Brain microvascular endothelial cell (primary cell): ENCODE measurements around the gene COX4I1.

Source experiments
- DNase-seq: peaks from one replicate; pipeline ENCODE4 v3.0.0-alpha.2; 2020
- H3K27ac ChIP-seq: fragments of 250-450 bp; sonication (Bioruptor Pico); 2 replicates; pipeline ENCODE4 v1.5.1; 2020; ENCODE audit warnings: mild to moderate bottlenecking, moderate library complexity
- H3K27me3 ChIP-seq: fragments of 250-450 bp; sonication (Bioruptor Pico); replicated peaks from 2 replicates; pipeline ENCODE4 v1.5.1; 2020; ENCODE audit warnings: mild to moderate bottlenecking
- H3K36me3 ChIP-seq: fragments of 250-450 bp; sonication (Bioruptor Pico); replicated peaks from 2 replicates; pipeline ENCODE4 v1.5.1; 2020; ENCODE audit warnings: mild to moderate bottlenecking
- H3K4me3 ChIP-seq: 2 replicates; pipeline ENCODE4 v1.5.1; 2011; ENCODE audit warnings: low read depth, mild to moderate bottlenecking, control low read depth, low read length, moderate library complexity
- in situ Hi-C: cut with HindIII; loops from 2 replicates; pipeline ENCODE4 v1.10.0; 2017; ENCODE audit warnings: low sequenced_read_pairs, low pct_ligation_motif_present
- TF ChIP-seq, protein P1 (sequence below): IDR thresholded peaks from 2 replicates; pipeline ENCODE4 v1.5.1; 2011; ENCODE audit warnings: low read depth, mild to moderate bottlenecking, moderate library complexity, low read length, control low read depth, inconsistent platforms; ENCODE audit errors: missing control alignments

COX4I1 gene

DNA sequence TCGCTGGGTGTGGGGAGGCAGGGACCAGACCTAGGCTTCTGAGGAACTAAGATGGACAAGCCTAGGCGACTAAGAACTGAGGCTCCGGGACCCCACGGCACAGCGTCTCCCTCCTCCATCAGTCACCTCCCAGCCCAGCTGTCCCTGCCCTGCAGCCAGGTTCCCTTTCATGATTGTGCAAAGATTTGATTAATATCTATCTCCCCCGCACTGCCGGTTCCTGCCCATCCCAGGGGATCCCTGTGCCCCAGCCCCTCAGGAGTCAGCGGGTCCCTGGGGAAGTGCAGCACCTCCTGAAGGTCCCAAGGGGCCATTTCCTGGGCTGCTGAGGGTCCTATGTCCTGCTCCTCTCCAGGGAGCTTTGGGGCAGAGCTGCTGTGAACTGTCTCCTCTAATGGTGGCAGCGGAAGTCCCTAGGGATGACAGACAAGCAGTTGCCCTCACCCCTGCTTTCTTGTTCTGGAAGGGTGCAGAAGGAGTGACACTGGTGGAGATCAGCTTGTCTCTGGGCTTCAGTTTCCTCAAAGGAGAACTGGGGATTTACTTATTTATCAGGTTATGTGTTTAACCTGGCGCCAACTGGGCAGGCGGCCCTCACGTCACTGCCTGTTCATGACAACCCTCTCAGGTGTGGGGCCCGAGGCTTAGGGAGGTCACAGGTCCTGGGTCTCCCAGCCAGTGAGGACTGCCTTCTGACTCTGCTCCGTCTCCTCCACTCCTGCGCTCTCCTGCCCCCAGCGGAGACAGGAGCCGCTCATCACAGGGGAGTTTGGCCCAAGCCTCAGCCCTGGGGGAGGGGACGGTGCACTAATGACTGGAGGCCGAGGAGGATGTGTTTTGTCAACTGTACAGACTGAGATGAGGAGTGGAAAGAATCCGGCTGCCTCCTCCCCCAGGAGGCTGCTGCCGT lies 46.7 kb upstream of the COX4I1 start:
- H3K4me3 ChIP-seq: no peak overlapping the region
- no peaks in the 10 kb centered on the region for H3K27me3 ChIP-seq
- in situ Hi-C loops: no loop called here
- TF ChIP-seq, protein P1, sequence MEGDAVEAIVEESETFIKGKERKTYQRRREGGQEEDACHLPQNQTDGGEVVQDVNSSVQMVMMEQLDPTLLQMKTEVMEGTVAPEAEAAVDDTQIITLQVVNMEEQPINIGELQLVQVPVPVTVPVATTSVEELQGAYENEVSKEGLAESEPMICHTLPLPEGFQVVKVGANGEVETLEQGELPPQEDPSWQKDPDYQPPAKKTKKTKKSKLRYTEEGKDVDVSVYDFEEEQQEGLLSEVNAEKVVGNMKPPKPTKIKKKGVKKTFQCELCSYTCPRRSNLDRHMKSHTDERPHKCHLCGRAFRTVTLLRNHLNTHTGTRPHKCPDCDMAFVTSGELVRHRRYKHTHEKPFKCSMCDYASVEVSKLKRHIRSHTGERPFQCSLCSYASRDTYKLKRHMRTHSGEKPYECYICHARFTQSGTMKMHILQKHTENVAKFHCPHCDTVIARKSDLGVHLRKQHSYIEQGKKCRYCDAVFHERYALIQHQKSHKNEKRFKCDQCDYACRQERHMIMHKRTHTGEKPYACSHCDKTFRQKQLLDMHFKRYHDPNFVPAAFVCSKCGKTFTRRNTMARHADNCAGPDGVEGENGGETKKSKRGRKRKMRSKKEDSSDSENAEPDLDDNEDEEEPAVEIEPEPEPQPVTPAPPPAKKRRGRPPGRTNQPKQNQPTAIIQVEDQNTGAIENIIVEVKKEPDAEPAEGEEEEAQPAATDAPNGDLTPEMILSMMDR: peak; percentile 67
- peak; percentile 43 for DNase-seq
- no peak overlapping the region for H3K27ac ChIP-seq
- H3K36me3 ChIP-seq: no peaks in the 10 kb centered on the region

- TF ChIP-seq, protein P1: no peak
- no peak overlapping the region for H3K27ac ChIP-seq
- no peak overlapping the region for H3K4me3 ChIP-seq
- no peak for DNase-seq
- H3K27me3 ChIP-seq: no peaks in the 10 kb centered on the region
- in situ Hi-C loops: no loop called here
- H3K36me3 ChIP-seq: no peaks in the 10 kb centered on the region
These were observed 45.9 kb upstream of the COX4I1 start for GRCh38 chr16:85753559-85753958.

- TF ChIP-seq, protein P1: no peak
- no peak overlapping the region for H3K27ac ChIP-seq
These were observed 45.5 kb upstream of the COX4I1 start for GRCh38 chr16:85753976-85754375.

DNA sequence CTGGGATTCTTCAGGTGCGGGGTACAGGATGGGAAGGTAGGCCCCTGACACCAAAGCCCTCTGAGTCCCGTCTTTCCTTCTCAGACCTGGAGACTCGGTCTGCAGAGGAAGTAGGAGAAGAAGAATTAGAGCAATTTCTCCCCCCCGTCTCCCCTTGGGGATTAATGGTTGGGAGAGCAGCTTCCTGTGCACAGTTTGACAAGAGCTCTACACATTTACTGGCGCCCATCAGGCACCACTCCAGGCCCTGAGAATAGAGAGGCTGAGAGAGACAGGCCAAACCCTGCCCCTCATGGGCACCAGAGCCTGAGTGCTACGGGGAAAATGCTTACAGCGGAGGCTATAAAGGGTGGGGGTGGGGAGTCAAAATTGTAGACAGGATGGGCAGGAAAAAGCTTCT lies 45.1 kb upstream of the COX4I1 start:
- no peak for DNase-seq
- TF ChIP-seq, protein P1: no peak

More at GRCh38 chr16:85753976-85754375, 45.5 kb upstream of the COX4I1 start:
- Histone ChIP-seq H3K36me3 (no peaks in the 10 kb centered on the region), H3K4me3 (no peak overlapping the region), H3K27me3 (no peaks in the 10 kb centered on the region)
- in situ Hi-C loops: no loop called here
- no peak for DNase-seq

DNA sequence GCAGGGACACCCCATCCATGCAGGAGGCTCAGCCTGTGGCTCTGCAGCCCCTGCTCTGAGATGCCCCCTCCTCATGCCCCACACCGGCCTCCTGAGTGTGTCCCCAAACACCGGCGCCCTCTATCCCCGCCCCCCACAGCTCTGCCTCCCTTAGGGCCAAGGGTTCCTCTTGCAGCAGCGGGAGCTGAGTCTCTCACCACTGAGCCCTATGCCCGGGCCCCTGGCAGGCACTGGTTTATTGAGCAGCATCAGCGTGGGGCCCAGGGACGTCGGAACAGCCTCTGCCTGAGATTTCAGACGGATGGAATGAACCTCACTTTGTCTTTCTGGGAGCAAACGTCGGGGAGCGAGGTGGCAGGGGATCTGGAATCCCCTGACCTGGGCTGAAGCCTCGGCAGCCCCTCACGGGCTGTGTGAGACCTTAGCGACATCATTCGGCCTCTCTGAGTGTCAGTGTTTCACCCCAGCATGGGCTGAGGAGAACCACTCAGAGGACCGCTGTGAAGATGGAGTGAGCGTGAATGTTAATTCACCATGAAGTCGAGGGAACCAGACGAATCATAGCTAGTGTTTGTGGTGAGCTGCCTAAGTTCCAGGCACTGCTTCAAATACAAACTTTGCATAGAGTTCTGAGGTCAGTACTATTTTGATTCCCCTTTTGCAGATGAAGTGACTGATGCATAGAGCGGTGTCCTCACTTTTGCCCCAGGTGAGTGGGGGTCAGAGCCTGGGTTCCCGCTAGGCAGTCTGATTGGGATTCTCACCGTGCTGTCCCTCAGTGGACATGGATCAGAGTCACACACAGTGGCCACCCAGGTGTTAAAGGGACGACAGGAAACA lies 43.3 kb upstream of the COX4I1 start:
- Histone ChIP-seq H3K27ac (no peak overlapping the region), H3K36me3 (no peaks in the 10 kb centered on the region), H3K4me3 (no peak overlapping the region), H3K27me3 (no peaks in the 10 kb centered on the region)
- in situ Hi-C loops: no loop called here
- TF ChIP-seq, protein P1: no peak
- DNase-seq: no peak

More for the DNA sequence above, 45.1 kb upstream of the COX4I1 start:
- no peaks in the 10 kb centered on the region for H3K27me3 ChIP-seq
- no peak overlapping the region for H3K27ac ChIP-seq
- no peaks in the 10 kb centered on the region for H3K36me3 ChIP-seq
- H3K4me3 ChIP-seq: no peak overlapping the region
- in situ Hi-C loops: no loop called here
